Subcutaneous preadipocyte (primary cell): Measurements from ENCODE around the gene USB1. TPM values are rescaled to one million over a fixed set of nuclear protein-coding genes. Genes with fewer than 3 reads are reported as not detected.

ENCODE experiments used
- total RNA-seq: library from RNA; depleted of rRNA; stranded (reverse); fragments of >200 nt; gene quantifications from 2 replicates; pipeline ENCODE4 v1.2.3, GENCODE V29; 2012

The USB1 gene, protein sequence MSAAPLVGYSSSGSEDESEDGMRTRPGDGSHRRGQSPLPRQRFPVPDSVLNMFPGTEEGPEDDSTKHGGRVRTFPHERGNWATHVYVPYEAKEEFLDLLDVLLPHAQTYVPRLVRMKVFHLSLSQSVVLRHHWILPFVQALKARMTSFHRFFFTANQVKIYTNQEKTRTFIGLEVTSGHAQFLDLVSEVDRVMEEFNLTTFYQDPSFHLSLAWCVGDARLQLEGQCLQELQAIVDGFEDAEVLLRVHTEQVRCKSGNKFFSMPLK
- 17.4 and 20.2 TPM in 2 replicates for total RNA-seq

DNA sequence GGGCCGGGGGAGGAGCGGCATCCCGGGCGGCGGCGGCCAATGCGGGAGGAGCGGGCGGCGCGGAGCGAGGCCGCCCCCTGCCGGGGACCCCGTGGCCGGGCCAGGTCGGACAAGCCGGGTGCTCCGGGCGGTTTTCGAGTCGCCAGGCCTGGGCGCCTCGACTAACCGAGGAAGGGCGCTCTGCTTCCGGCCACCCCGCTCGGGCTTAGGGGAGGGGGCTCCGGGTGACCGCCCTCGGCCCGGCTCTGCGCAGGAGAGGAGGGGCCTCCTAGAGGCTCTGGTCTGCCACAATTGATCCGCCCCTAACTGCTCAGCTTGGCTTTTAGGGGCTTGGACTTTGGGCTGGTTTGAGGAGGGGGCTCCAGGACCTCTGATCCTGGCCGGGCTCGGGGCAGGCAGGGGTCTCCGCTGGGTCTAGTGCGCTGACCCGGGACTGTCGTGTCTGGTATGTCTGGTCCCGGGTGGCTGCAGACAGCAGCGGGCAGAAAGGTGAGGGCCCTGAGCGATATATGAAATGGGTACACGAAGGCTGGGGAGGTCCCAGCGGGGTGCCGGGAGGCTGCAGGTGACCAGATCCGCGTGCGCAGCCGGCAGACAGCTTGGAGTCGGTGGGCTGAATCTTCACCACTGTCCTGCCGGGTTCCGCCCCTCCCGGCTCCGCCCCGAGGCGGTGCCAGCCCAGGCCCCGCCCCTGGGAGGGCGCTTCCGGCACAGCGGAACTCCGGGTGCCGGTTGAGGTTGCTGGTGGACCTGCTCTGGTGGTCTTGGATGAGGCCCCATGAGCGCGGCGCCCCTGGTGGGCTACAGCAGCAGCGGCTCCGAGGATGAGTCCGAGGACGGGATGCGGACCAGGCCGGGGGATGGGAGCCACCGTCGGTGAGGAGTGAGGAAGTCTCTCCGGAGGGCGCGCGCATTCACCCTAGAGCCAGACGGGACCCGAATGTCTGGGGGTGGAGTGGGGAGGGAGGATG, at the start of gene USB1:
Gene USB1 (plus strand): TSS at position 702 of the 971 bp plus-strand sequence. CDS start 77 bp downstream, at position 779.

DNA sequence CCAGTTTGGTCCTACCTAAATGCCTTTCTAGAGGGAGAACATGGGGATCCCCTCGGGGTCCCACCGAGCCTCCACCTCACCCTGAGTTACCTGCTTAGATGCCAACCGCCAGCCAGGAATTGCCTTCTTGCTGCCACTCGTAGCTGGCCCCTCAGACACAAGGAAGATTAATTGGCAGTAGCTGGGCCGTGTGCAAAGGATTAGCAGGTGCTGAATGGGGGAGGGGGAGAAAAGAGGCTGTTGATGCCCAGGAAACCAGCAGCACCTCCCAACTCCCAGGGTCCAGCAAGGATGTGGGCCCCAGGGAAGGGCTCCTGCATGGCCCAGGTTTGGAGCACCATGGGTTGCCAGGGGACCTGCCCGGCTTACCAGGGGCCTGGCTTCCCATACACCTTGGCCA, 30.2 kb upstream of the USB1 start, which contains the start of gene CNGB1:
Gene CNGB1 (minus strand): TSS at position 159 of the 400 bp plus-strand sequence. CDS start 3,842 bp downstream, outside the sequence.

DNA sequence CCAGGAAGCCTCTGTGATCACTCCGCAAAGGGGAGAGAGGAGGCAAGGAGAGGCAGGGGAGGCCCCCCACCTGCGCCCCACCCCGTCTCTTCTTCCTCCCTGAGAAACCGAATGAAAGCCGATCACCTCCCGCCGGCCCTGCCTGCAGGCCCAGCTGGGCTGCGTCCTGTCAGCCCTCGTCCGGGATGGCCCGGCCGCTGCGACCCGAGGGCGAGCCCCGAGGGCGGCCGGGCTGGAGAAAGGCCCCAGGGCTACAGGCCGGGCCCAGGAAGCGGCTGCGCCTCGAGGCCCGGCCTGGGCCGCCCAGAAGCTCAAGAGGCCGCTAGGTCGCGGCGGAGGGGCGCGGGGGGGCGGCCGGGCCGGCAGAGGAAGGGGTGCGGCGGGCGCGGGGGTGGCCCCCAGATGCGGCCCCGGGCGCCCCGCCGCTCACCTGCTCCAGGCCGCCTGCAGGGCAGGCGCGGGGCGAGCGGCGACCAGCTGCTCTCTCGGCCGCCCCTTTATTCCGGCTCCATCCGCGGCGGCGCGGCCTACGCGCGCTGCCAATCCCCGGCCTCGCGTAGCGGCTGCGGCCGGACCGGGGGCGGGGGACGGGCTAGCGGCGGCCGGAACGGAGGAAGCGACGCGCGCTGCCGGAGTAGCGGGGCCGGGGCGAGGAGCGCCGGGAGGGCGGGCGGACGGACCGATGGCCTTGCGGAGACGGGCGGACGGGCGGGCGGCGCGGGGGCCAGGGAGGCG, 1.1 kb upstream of the USB1 start, which contains the start of gene ZNF319:
Gene ZNF319 (minus strand): TSS at position 702 of the 735 bp plus-strand sequence. CDS start 2,407 bp downstream, outside the sequence.

DNA sequence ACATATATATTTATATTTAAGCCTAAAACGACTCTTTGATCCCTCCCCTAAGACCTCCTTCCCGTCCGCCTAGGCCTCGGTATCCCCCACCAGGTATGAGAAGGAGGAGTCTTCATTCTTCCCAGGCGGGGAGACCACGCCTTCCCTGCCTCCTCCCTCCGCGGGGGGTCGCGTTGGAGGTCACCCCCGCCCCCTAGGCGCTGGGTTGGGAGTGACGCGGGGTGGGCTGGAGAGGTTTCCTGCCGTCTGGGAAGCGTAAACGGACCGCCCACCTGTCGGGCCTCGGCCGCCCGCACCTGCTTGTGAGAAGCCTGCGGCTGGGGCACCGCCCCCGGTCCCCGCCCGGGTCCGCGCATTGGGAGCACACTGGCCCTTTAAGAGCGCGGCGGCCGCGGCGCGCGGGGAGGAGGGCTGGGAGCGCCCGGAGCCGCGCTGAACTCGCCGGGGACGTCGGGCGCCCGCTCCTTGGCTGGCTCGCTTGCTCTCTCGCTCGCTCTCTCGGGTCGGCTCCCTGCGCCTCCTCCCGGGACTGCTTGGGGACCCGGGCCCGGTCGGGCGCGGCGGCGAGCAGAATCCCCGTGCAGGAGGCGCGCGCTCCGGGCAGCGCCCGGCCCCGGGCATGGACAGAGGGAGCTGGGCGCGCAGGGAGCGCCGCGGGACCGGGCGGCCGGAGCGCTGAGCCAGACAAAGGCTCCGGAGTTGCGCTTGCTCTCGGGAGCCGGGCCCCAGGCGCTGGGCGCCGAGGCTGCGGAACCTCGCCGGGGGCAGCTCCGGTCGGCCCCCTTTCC, 24.3 kb downstream of the USB1 start, which contains the start of gene MMP15:
Gene MMP15 (plus strand): TSS at position 404 of the 788 bp plus-strand sequence. CDS start 597 bp downstream, outside the sequence.

Other genes with a start within 250 kb of the USB1 start
- gene KIFC3, start 198.9 kb upstream of the USB1 start, total RNA-seq = 14.7 and 31.1 TPM in 2 replicates
- not detected in 2 replicates for gene CNGB1, start 30.3 kb upstream of the USB1 start, total RNA-seq
- 3.7 and 5.9 TPM in 2 replicates for gene ZNF319, start 735 bp upstream of the USB1 start, total RNA-seq
- 2.6 and 2.7 TPM in 2 replicates for gene MMP15, start 24.3 kb downstream of the USB1 start, total RNA-seq
- 23.5 and 27.4 TPM in 2 replicates for gene CFAP20, start 128.0 kb downstream of the USB1 start, total RNA-seq
- 29.8 and 32.5 TPM in 2 replicates for gene CSNK2A2, start 196.7 kb downstream of the USB1 start, total RNA-seq